HCT116 (cell line): ENCODE results near the gene CPNE5. TPM values are rescaled to one million over a fixed set of nuclear protein-coding genes. Genes with fewer than 3 reads are reported as not detected.

Experiments used
- ATAC-seq: fragments of 200-7000 bp; cut with Tn5 transposase; 2 replicates; pipeline ENCODE4 v1.9.1; 2020; ENCODE audit warnings: mild to moderate bottlenecking, moderate library complexity
- BruUV-seq: library from RNA; stranded (reverse); fragments of 400-500 nt; replicated peaks from 2 replicates; lab custom pipeline; 2021; lab: Mats Ljungman, UMichigan
- CTCF ChIA-PET: fragments of 300-600 bp; sonication (Branson Sonifier 250); formaldehyde crosslinking; loops from one replicate; lab custom pipeline; 2021; ENCODE audit warnings: antibody characterized with exemption; lab: Charles Lee
- POLR2A ChIA-PET: fragments of 300-600, 350-600 bp; sonication (Branson Sonifier 250); formaldehyde crosslinking; loops from one replicate; lab custom pipeline; 2021; ENCODE audit warnings: antibody characterized with exemption; lab: Charles Lee
- RAD21 ChIA-PET, 2 experiments: fragments of 300-600 bp; sonication (Branson Sonifier 250); formaldehyde crosslinking; loops; one replicate each; lab custom pipeline; 2023; ENCODE audit warnings: low total read pairs in 2 of 2; ENCODE audit not compliant: uncharacterized antibody in 2 of 2, unreplicated experiment in 2 of 2, low non-redundant PET in 1 of 2; lab: Charles Lee
- DNase-seq: peaks from one replicate; pipeline ENCODE4 v3.0.0-alpha.2; 2010; ENCODE audit warnings: low read depth, low spot score
- H2AFZ ChIP-seq: fragments of 200-600 bp; shearing (Covaris generic), sonication (generic); 2 replicates; pipeline ENCODE4 v1.6.1; 2017; ENCODE audit warnings: low read depth, mixed run types, mixed read lengths, antibody characterized with exemption, low read length; ENCODE audit not compliant: poor library complexity, severe bottlenecking
- H3K27ac ChIP-seq: 2 replicates; pipeline ENCODE4 v1.5.1; 2012; ENCODE audit warnings: low read depth, low read length
- H3K27me3 ChIP-seq: fragments of 200-600 bp; sonication (generic); 2 replicates; pipeline ENCODE4 v1.6.1; 2016; ENCODE audit warnings: mixed run types, low read length, mixed read lengths; ENCODE audit not compliant: insufficient read depth
- H3K36me3 ChIP-seq, 2 experiments: fragments of 200-500 bp in 1 of 2; fragments of 200-600 bp in 1 of 2; sonication (Bioruptor generic) in 1 of 2; sonication (generic) in 1 of 2; 2 replicates each; pipeline versions ENCODE4 v1.5.1 to v1.6.1; 2014 to 2016; ENCODE audit warnings: low read length in 2 of 2, inconsistent platforms in 1 of 2, mixed read lengths in 1 of 2, mixed run types in 1 of 2; ENCODE audit not compliant: insufficient read depth in 2 of 2, control insufficient read depth in 1 of 2
- H3K4me1 ChIP-seq, 2 experiments: fragments of 200-600 bp in 1 of 2; sonication (generic) in 1 of 2; 2 replicates each; pipeline versions ENCODE4 v1.5.1 to v1.6.1; 2012 to 2017; ENCODE audit warnings: low read length in 2 of 2, inconsistent platforms in 1 of 2, mild to moderate bottlenecking in 1 of 2, mixed read lengths in 1 of 2, mixed run types in 1 of 2, moderate library complexity in 1 of 2; ENCODE audit not compliant: insufficient read depth in 2 of 2, control insufficient read depth in 1 of 2
- H3K4me2 ChIP-seq: fragments of 200-600 bp; sonication (generic); 2 replicates; pipeline ENCODE4 v1.6.1; 2017; ENCODE audit warnings: mixed run types, low read length, mixed read lengths
- H3K4me3 ChIP-seq, 2 experiments: fragments of 200-600 bp in 1 of 2; sonication (generic) in 1 of 2; replicated peaks in 1 of 2; 2 replicates each; pipeline ENCODE4 v1.5.1; 2011 to 2016; ENCODE audit warnings: low read length in 2 of 2, control low read depth in 1 of 2, low read depth in 1 of 2, mild to moderate bottlenecking in 1 of 2, mixed read lengths in 1 of 2, mixed run types in 1 of 2
- H3K79me2 ChIP-seq: fragments of 200-600 bp; sonication (generic); 2 replicates; pipeline ENCODE4 v1.6.1; 2017; ENCODE audit warnings: mild to moderate bottlenecking, mixed run types, low read length, moderate library complexity, mixed read lengths; ENCODE audit not compliant: insufficient read depth
- H3K9ac ChIP-seq: fragments of 200-600 bp; sonication (generic); 2 replicates; pipeline ENCODE4 v1.6.1; 2016; ENCODE audit warnings: low read length, mixed read lengths
- H3K9me2 ChIP-seq: fragments of 200-600 bp; sonication (generic), shearing (Covaris generic); 2 replicates; pipeline ENCODE4 v1.6.1; 2017; ENCODE audit warnings: mixed run types, mild to moderate bottlenecking, moderate library complexity; ENCODE audit not compliant: insufficient read depth
- H3K9me3 ChIP-seq, 2 experiments: fragments of 200-500 bp in 1 of 2; fragments of 200-600 bp in 1 of 2; sonication (Bioruptor generic) in 1 of 2; sonication (generic) in 1 of 2; 2 replicates each; pipeline ENCODE4 v1.6.1; 2014 to 2017; ENCODE audit warnings: low read length in 2 of 2, mixed read lengths in 2 of 2, inconsistent platforms in 1 of 2, low read depth in 1 of 2, mild to moderate bottlenecking in 1 of 2, mixed run types in 1 of 2, moderate library complexity in 1 of 2; ENCODE audit not compliant: control insufficient read depth in 1 of 2, insufficient read depth in 1 of 2
- H4K20me1 ChIP-seq: fragments of 200-600 bp; sonication (generic), shearing (Covaris generic); 2 replicates; pipeline ENCODE4 v1.6.1; 2017; ENCODE audit warnings: mixed run types, mild to moderate bottlenecking, moderate library complexity; ENCODE audit not compliant: insufficient read depth
- CBX3 ChIP-seq: IDR thresholded peaks from 2 replicates; pipeline ENCODE4 v1.6.1; 2012; ENCODE audit warnings: low read depth
- CEBPB ChIP-seq: IDR thresholded peaks from 2 replicates; pipeline ENCODE4 v1.6.1; 2012; ENCODE audit warnings: low read depth
- CTCF ChIP-seq, 3 experiments: fragments of 200-600 bp in 1 of 3; sonication (generic) in 1 of 3; IDR thresholded peaks in 2 of 3; conservative IDR thresholded peaks in 1 of 3; 2 replicates each; pipeline ENCODE4 v1.5.1; 2012 to 2017; ENCODE audit warnings: low read depth in 2 of 3, low read length in 2 of 3, antibody characterized with exemption in 1 of 3, borderline replicate concordance in 1 of 3, control low read depth in 1 of 3, mild to moderate bottlenecking in 1 of 3, mixed read lengths in 1 of 3, mixed run types in 1 of 3, moderate library complexity in 1 of 3; ENCODE audit not compliant: insufficient read depth in 1 of 3
- EGR1 ChIP-seq: IDR thresholded peaks from 2 replicates; pipeline ENCODE4 v1.6.1; 2012; ENCODE audit warnings: low read depth
- ELF1 ChIP-seq: IDR thresholded peaks from 2 replicates; pipeline ENCODE4 v1.6.1; 2012; ENCODE audit warnings: low read depth, borderline replicate concordance
- EZH2 ChIP-seq: fragments of 200-600 bp; sonication (generic); IDR thresholded peaks from 2 replicates; pipeline ENCODE4 v1.6.1; 2017; ENCODE audit warnings: antibody characterized with exemption, mixed run types
- EZH2phosphoT487 ChIP-seq: fragments of 200-600 bp; IDR thresholded peaks from 2 replicates; pipeline ENCODE4 v1.6.1; 2018; ENCODE audit warnings: antibody characterized with exemption, borderline replicate concordance
- JUND ChIP-seq: IDR thresholded peaks from 2 replicates; pipeline ENCODE4 v1.6.1; 2012
- MAX ChIP-seq: IDR thresholded peaks from 2 replicates; pipeline ENCODE4 v1.6.1; 2012
- POLR2AphosphoS5 ChIP-seq: IDR thresholded peaks from 2 replicates; pipeline ENCODE4 v1.6.1; 2011; ENCODE audit warnings: mild to moderate bottlenecking, low read depth, low read length, moderate library complexity
- RAD21 ChIP-seq: IDR thresholded peaks from 2 replicates; pipeline ENCODE4 v1.6.1; 2012; ENCODE audit warnings: low read depth, mild to moderate bottlenecking
- REST ChIP-seq: IDR thresholded peaks from 2 replicates; pipeline ENCODE4 v1.6.1; 2012; ENCODE audit warnings: low read depth
- SIN3A ChIP-seq: IDR thresholded peaks from 2 replicates; pipeline ENCODE4 v1.6.1; 2012; ENCODE audit warnings: low read depth
- SP1 ChIP-seq: IDR thresholded peaks from 2 replicates; pipeline ENCODE4 v1.6.1; 2012; ENCODE audit warnings: low read depth
- TCF7L2 ChIP-seq: IDR thresholded peaks from 2 replicates; pipeline ENCODE4 v1.7.0; 2011; ENCODE audit warnings: borderline replicate concordance, inconsistent platforms; ENCODE audit not compliant: insufficient read depth, insufficient read length; ENCODE audit errors: extremely low read depth
- YY1 ChIP-seq: IDR thresholded peaks from 2 replicates; pipeline ENCODE4 v1.6.1; 2011; ENCODE audit warnings: low read length, low read depth, moderate library complexity, mild to moderate bottlenecking; ENCODE audit not compliant: insufficient replicate concordance; ENCODE audit errors: extremely low read depth
- ZBTB33 ChIP-seq: IDR thresholded peaks from 2 replicates; pipeline ENCODE4 v1.6.1; 2011; ENCODE audit warnings: mild to moderate bottlenecking, low read length, moderate library complexity; ENCODE audit not compliant: insufficient replicate concordance; ENCODE audit errors: extremely low read depth
- ZNF274 ChIP-seq: fragments of 200-500 bp; sonication (Bioruptor generic); IDR thresholded peaks from 2 replicates; pipeline ENCODE4 v1.6.1; 2014; ENCODE audit warnings: mild to moderate bottlenecking, low read depth, low read length, inconsistent platforms
- intact Hi-C: fragments of 100-400 bp; cut with micrococcal nuclease; formaldehyde crosslinking; loops from 2 replicates; pipeline ENCODE4 v1.10.0; 2022
- total RNA-seq: library from RNA; stranded (reverse); gene quantifications from one replicate; pipeline ENCODE4 v1.2.1, GENCODE V29; 2021; ENCODE audit not compliant: unreplicated experiment
- TF ChIP-seq, protein P1 (sequence below): IDR thresholded peaks from 2 replicates; pipeline ENCODE4 v1.6.1; 2012

CPNE5 gene
- total RNA-seq, 1 experiment from 2014 or later = not detected

GRCh38 chr6:36825452-36825851 is 13.8 kb downstream of the CPNE5 start:
- TF ChIP-seq SP1 (no peak), CTCF (IDR thresholded peaks at IDR 0.05 in 2 of 3, conservative IDR thresholded peaks at IDR 0.05 in 1 of 3; ENCODE audit: borderline replicate concordance in 1 of 3, insufficient read depth in 1 of 3, low read depth in 2 of 3, low read length in 2 of 3) (no peak), YY1 (no peak), POLR2AphosphoS5 (no peak), ELF1 (no peak), REST (no peak), EGR1 (no peak), ZBTB33 (no peak), SIN3A (no peak), CBX3 (no peak), EZH2phosphoT487 (no peak), JUND (no peak), ZNF274 (no peak), MAX (no peak), TCF7L2 (no peak), EZH2 (no peak), CEBPB (no peak), RAD21 (no peak)
- TF ChIP-seq, protein P1, sequence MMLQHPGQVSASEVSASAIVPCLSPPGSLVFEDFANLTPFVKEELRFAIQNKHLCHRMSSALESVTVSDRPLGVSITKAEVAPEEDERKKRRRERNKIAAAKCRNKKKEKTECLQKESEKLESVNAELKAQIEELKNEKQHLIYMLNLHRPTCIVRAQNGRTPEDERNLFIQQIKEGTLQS = no peak
- peaks cover 3 to 7% of the 10 kb centered on the region in 2 experiments; a peak in 3 of 4 replicates for H3K4me1 ChIP-seq
- no peak overlapping the region for H3K9ac ChIP-seq
- no peak overlapping the region for H3K4me2 ChIP-seq
- no peak overlapping the region for H3K27ac ChIP-seq
- ChIA-PET CTCF (no interaction called here), RAD21 (no interaction called here), POLR2A (no interaction called here)
- no peak overlapping the region for H2AFZ ChIP-seq
- no peaks in the 10 kb centered on the region for H3K79me2 ChIP-seq
- no TSS peak for BruUV-seq
- no peaks in the 10 kb centered on the region for H3K27me3 ChIP-seq
- no peaks in the 10 kb centered on the region for H4K20me1 ChIP-seq
- intact Hi-C loops = no loop called here
- ATAC-seq = no peak
- DNase-seq = no peak
- H3K9me2 ChIP-seq = no peaks in the 10 kb centered on the region
- no peaks in the 10 kb centered on the region for H3K9me3 ChIP-seq
- no peak overlapping the region for H3K4me3 ChIP-seq
- no peaks in the 10 kb centered on the region for H3K36me3 ChIP-seq
